T-helper 1 cell treated with Interleukin-12 subunit alpha and Interleukin-12 subunit beta and Interleukin-4 antibody, amounts not matched to agents 30 ng/mL and 1 ng/mL, for 36 hours (primary cell): ENCODE results near the gene NOTCH4. TPM values are rescaled to one million over a fixed set of nuclear protein-coding genes. Genes with fewer than 3 reads are reported as not detected.
"Not testable (repeated sequence)": the region's sequence is repeated elsewhere in the genome, so short reads cannot be mapped to it uniquely, and the experiment has no call there.

Source experiments
- intact Hi-C: fragments of 100-400 bp; cut with micrococcal nuclease; formaldehyde crosslinking; loops from one replicate; pipeline ENCODE4 v1.15.1; 2024
- total RNA-seq: library from RNA; stranded (reverse); gene quantifications from 2 replicates; pipeline ENCODE4 v1.2.3, GENCODE V29; 2022

The NOTCH4 gene
- total RNA-seq = 0.25 and 0.37 TPM in 2 replicates

DNA sequence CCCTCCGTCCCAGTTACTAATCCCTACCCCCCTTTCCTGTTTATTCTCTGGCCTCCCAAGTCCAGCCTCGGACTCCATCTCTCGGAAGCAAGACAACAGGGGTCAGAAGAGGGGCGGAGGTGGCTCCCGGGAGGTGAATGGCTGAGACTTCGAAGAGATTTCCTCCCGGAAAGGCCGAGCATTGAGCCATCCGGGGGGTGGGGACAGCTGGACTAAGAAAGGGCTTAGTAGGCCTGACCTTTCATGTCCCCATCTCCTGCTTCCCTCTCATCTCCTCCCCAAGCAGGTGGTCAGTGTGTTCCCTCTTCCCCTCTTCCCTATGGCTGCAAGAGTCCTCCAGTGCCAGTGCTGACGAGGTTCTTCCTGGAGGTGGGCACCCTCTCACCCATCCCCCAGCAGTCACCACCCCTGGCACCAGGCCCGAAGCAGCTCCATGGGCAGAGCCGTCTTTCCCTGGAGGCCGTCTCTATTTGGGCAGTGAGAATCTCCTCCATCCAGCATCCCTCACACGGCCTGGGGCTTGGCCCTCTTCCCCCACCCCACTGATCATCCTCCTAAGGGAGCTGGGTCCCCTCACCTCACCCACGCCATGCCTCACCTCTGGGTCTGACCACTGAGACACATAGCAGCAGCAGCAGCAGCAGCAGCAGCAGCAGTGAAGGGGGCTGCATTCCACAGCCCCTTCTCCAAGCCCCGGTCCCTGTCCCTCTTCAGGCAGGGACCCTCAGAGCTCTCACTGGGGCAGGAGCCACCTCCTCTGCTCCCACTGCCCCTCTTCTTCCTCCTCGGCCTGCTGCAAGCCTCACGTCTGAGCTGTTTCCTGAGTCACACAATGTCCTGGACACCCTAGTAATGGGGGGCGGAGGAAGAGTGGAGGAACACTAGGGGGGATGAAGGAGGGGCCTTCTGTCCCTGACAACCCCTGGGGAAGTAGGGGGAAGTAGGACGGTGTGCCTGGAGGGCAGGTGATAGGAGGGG lies at the start of gene NOTCH4:
Gene NOTCH4 (minus strand): TSS at position 810 of the 978 bp plus-strand sequence. CDS start 139 bp downstream, at position 671.
- intact Hi-C loops = no loop called here

DNA sequence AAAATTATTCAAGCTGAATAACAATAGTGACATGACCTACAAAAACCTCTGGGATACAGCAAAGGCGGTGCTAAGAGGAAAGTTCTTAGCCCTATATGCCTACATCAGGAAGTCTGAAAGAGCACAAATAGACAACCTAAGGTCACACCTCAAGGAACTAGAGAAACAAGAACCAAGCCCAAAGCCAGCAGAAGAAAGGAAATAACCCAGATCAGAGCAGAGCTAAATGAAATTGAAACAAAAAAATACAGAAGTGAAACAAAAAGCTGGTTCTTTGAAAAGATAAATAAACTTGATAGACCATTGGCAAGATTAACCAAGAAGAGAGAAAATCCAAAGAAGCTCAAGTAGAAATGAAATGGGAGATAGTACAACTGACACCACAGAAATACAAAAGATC lies 47.6 kb upstream of the NOTCH4 start:
- intact Hi-C loops = no loop called here

DNA sequence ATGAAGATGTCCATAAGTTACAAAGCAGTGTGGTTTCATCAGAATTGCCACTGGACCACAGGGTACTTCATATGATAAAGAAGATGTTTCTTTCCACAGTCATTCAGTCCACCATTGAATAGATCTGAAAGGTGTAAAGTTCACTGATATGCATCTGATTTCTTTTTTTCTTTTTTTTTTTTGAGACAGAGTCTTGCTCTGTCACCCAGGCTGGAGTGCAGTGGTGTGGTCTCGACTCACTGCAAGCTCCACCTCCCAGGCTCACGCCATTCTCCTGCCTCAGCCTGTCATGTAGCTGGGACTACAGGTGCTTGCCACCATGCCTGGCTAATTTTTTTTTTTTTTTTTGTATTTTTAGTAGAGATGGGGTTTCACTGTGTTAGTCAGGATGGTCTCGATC lies 44.6 kb upstream of the NOTCH4 start:
- intact Hi-C loops = not testable (repeated sequence)

DNA sequence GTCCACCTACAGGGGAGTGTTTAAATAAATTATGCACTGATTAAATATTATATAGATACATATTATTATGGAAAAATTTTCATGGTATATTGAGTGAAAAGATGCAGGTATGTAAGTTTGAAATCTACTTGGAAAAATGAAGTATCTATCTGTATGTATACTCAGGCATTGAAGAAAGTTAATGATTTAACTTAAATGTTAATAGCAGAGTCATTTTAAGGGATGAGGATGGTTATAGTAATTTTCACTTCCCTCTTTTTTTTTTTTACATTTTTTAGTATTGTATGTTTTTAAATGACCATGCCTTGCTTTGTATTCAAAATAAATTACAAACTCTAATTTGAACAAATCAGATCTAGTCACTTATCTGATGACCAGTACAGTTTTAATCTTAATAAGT lies 43.2 kb upstream of the NOTCH4 start:
- intact Hi-C loops = no loop called here

DNA sequence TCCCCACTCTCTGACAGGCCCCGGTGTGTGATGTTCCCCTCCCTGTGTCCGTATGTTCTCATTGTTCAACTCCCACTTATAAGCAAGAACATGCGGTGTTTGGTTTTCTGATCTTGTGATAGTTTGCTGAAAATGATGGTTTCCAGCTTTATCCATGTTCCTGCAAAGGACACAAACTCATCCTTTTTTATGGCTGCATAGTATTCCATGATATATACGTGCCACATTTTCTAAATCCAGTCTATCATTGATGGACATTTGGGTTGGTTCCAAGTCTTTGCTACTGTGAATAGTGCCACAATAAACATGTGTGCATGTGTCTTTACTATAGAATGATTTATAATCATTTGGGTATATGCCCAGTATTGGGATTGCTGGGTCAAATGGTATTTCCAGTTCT lies 33.4 kb upstream of the NOTCH4 start:
- intact Hi-C loops = not testable (repeated sequence)

DNA sequence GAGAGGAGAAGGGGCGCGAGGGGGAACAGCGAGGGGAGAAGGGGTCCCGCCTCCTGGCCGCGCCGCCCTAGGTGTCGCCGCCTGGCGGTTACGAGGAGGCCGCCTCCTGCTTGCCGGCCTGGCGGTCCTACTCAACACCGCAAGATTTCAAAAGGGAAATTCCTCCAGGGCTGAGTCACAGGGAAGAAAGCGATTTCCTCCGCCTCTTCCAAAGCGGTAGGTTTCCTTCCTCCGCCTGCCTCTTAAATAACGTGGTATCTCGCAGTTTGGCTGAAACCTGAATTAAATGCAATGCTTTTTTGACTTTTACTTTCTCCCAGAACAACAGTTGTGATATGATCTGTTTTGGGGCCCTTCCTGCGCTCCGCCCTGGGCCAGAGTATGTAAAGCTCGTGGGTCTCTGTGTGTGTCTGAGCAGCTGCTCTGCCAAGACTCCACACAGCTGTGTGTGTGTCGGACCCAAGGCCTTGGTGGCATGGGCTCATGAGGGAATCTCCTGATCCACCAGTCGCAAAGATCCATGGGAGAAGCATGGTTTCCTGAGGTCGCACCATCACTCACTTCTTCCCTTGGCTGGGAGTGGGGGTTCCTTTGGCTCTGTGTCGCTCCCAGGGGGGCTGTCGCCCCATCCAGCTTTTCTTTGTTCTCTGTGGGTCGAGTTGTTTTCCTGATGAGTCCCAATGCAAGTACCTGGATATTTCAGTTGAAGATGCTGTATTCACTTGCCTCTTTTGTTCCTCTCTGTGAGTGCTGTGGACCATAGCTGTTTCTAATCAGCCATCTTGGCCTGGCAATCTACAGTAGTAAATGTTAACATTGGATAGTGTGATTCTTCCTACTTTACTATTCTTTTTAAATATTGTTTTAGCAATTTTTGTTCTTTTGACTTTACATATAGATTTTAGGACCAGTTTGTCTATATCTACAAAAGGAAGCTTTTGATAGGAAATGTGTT lies 31.6 kb upstream of the NOTCH4 start:
- intact Hi-C loops = no loop called here

DNA sequence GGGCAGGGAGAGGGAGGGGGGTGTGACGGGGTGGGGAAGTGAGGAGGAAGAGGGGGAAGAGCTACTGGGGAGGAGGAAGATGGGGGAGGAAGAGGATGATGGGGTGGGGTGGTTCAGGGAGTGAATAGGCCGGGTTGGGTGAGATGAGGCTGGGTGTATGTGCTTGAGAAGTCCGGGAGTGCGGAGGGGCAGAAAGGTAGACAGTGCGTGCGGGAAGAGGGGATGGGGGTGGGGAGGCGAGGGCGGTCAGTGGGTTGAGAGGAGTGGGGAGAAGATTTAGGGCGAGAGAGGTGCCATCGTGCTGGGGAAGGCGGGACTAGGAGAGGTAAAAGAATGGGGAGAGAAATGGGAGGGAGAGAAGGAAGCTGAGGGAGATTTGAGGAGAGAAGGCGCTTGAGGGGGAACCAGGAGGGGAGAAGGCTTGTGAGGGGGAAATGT lies 30.9 kb upstream of the NOTCH4 start:
- intact Hi-C loops = no loop called here

DNA sequence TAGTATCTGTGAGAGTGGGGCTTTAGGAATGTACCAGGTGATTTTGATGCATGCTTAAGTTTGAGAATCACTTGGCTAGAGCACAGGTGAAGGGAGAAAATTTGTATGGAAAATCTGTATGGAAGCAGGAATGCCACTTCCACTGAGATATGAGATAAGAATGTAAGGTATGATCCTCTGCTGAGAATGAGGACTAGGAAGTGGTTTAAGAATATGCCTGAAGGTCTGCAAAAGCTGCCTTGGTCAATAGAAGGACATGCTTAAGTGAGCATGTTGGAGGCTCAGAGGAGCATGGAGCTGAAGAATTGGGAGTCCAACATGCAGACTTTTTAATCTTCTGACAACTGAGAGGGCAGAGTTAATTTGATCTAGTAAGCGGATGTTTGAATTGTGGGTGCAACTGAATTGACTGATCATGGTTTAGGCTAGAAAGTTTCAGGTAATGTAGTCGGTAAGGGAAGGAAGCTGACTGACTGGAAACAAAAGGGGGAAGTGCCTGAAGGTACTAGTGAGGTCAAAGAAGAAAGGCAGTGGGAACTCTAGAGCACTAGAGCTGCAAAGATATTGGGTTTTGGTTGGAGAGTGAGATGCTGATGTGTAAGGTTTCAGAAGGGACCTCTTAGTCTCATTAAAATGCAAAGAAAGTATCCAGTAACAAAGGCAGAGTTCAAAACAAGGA lies 28.6 kb upstream of the NOTCH4 start:
- intact Hi-C loops = no loop called here

DNA sequence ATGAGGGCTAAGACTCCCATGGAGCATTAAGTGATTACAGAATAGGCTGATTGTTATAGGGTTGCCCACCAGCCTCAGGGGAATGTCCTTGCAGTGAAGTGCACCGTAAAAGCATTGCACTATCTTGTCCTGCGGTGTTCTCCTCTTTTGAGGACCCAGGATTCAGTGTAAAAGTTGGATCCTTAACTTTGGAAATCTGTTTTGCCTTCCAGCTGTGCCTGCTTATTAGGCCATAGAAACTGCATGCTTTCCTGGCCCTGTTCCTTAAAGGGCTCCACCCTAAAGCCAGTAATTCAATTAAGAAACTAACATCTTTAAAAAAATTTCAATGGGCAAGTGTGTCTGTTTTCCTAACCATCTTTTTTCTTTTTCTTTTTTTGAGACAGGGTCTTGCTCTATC lies 25.4 kb upstream of the NOTCH4 start:
- intact Hi-C loops = loop anchor here (10.0 kb wide), 1 partner anchor 456 kb away; no protein-coding TSS in a partner anchor

DNA sequence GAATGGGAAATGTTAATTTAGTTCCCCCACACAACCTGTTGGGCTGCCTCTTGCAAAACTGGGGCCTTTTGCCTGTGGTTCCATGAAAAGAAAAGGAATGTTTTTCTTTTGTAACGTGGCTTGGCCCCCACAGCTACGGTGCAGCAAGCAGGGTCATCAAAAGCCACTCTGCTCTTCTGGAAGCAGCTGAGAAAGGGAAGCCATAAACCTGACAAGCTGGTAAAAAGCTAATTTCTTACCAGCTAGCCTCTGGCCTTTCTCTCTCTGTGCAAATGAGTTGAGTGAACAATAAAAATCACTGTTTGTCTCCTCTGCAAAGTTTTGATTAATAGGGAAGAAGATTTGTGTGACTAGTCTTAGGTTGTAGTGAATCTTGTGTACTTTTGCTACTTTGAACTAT lies 23.5 kb upstream of the NOTCH4 start:
- intact Hi-C loops = loop anchor here (10.0 kb wide), 1 partner anchor 457 kb away; no protein-coding TSS in a partner anchor

DNA sequence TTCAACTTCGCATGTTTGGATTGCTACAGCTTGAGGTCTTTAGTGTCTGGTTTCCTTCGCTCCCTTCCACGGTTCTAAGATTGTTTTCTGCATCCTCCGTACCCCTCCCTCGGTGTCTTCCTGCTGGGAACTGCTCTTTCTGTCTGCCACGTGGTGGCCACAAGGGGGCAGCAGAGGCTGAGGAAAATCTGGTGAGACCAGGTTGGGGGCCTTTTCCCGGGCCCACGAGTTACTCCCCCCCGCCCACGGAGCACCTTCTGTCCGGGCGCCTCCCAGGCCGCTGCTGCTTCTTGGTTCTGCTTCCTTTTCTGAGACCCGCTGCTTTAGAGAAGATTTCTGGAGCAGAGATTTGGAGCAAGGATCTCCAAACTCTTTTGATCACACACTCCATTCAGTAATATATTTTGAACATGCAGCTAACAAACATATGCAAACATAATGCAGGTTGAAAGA lies 21.1 kb upstream of the NOTCH4 start:
- intact Hi-C loops = loop anchor here (1.0 to 10.0 kb wide), 4 partner anchors 127 to 552 kb away; no protein-coding TSS in a partner anchor

DNA sequence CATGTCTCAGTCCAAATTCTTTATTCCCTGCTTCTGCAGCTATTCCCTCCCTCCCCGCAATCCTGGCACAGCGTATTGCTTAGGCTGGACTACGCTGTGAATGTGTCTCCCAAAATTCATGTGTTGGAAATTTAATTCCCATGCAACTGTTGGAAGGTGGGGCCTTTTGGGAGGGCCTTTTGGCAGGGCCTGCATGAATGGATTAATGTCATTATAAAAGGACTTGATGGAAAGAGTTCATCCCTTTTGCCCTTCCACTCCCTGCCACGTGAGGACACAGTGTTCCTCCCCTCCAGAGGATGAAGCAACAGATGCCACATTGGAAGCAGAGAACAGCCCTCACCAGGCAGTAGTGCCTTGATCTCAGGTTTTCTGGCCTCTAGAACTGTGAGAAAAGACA lies 20.4 kb upstream of the NOTCH4 start:
- intact Hi-C loops = loop anchor here (2.0 to 10.0 kb wide), 2 partner anchors 461 to 553 kb away; no protein-coding TSS in a partner anchor

DNA sequence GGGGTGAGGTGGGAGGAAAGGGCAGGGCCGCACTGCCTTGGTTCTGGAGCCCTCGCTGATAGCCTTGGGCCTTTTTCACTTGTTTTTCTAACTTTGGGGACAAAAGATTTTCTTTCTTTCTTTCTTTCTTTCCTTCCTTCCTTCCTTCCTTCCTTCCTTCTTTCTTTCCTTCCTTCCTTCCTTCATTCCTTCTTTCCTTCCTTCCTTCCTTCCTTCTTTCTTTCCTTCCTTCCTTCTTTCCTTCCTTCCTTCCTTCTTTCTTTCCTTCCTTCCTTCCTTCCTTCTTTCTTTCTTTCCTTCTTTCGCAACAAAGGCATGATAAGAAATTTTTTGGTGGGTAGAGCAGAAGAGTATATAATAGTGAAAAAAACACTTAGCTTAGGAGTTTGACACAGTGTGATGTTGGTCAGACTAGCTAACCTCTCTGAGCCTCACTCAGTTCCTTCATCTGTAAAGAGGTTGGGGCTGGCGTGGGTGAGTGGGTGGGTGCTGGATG lies 18.5 kb upstream of the NOTCH4 start:
- intact Hi-C loops = loop anchor here (10.0 kb wide), 1 partner anchor 462 kb away; no protein-coding TSS in a partner anchor

DNA sequence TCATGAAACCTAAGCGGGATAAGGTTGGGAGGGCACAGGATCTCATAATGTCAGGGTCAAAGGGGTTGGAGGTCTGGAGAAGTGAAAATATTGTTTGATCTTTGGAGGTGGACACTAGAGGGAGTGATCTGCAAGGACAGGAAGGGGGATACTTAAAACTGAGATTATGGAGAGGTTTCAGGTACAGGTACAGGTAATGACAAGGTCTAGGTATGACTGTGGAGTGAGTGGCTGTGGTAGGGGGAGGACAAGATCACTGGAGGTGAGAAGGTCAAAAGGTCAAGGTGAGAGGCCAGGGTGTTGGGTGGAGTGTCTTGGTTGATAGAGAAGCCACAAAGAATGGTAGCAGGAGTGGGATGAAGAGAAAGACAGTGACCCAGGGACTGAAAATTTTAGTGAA lies 16.8 kb upstream of the NOTCH4 start:
- intact Hi-C loops = loop anchor here (1.0 to 10.0 kb wide), 2 partner anchors 45 to 464 kb away; no protein-coding TSS in a partner anchor

DNA sequence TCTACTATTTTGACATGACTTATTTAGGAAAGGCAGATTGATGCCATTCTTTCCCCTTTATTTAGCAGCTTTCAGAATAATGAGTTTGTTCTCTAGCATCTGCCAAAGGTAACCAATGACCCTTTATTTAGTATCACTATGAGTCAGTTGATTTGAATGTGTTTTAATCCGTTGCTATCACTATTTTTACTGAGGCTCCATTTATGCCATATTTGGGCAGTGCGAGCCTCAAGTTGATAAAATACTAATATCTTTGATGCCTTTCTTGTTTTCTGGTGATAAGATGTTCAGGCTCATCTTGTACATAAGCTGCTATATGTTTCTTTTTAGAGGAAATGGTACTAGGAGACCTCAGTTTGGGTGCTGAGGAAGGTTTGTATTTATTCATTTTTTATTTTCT lies 15.6 kb upstream of the NOTCH4 start:
- intact Hi-C loops = no loop called here

DNA sequence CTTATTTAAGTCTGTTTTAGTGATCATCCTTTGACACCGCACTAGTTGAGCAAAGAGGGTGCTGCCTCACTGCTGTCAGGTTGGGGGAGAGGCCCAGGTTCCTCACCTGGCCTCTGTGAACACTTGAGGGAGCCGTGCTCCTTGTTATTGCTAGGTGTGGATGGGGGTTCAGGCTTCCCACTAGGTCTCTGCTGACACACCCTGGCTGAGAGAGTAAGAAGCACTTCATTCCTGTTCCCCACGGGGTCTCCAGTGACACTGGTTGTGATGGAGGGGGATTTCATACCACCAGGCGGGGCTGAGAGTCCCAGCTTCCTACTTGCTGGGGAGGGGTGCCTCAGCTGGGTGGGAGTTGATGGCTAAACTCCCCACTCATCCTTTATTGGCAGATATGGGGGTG lies 11.1 kb upstream of the NOTCH4 start:
- intact Hi-C loops = no loop called here

DNA sequence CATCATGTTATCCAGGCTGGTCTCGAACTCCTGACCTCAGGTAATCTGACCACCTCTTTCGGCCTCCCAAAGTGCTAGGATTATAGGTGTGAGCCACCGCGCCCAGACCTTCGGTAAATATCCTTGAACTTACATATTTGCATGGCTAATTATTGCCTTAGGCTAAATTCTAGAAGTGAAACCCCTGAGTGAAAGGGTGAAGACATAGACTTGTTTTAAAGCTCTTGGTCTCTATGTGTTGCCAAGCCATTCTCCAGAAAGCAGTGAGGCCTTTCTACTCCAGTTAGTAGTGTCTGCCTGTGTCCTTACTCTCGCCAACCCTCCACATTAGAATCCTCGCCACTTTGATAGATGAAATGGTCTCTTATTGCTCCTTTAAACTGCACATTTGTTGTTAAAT lies 2.6 kb upstream of the NOTCH4 start:
- intact Hi-C loops = no loop called here

DNA sequence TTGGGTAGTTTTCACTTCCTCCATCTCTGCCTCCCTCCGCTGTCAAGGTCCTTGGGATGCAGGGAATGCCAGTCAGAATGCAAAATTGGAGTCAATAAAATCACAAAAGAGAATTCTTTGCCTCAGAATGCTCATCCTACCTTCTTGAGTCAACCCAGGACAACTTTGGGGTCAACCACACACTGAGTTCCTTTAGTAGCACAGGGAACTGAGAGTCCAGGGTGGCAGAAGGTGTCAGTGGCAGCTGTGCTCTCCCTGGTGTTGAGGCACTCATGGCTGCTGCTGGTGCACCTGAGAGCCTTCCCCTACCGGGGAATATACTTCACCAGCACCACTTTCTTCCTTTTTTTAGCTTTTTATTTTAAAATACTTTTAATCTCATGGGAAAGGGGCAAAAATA lies 829 bp upstream of the NOTCH4 start:
- intact Hi-C loops = no loop called here

DNA sequence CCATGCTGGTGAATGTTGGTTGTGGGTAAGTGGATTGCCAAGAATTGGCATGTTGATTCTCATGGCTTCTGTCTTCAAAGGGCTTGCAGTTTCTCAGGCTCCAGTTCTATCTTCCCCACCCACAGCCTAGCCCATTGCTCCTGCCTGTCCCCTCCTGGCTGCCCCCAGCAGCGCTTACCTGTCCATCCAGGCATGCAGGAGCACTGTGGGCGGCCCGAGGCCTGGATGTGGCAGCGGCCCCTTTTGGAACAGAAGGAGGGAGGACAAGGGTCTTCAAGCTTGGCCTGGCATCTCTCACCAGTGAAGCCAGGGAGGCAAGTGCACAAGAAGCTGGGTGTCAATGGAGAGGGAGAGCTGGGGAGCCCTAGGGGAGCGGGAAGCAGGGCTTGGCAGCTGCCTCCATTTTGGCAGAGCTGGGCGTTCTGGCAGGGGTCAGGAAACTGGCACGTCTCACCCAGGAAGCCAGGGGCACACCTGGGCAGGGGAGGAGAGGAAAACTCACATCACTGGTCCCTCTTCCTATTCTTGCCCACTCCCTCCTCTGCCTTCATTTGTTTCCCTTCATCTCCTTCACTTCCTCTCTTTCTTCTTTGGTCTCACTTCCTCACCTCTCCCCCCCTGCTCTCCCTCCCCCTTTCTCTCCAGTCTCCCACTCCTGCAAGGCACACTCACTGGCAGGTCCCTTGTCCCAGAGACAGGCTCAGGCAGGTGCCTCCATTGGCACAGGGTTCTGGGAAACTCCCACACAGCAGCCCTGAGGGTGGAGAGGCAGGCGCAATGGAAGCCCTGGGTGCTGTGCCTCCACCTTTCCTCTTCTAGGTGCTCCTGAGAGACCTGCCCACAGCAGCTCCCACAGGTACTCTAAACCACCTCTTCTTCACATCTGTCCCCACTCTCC lies 1.3 kb downstream of the NOTCH4 start:
- intact Hi-C loops = no loop called here
